Measurements from ENCODE around the gene BRIP1.

DNA sequence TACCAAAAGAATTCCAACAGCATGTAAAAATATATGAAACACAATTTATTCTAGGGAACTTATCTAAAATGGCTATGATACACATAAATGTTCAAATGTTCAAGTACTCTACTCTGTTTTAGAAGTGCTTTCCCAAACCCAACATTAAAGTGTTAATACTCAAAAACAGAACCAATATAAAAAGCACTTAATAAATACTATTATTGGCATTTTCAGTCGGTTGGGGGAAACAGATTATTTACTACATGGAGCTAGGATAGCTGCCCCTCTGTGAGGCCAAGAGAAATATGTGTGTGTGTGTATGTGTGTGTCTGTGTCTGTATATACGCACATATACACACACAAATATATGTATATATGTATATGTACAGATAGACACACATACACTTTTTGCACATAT is 32.1 kb upstream of the BRIP1 start:
- TF ChIP-seq, protein P1, sequence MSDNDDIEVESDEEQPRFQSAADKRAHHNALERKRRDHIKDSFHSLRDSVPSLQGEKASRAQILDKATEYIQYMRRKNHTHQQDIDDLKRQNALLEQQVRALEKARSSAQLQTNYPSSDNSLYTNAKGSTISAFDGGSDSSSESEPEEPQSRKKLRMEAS (IDR thresholded peaks at IDR 0.05) = no peak
- TF ChIP-seq FOXM1 (IDR thresholded peaks at IDR 0.05; ENCODE audit: borderline replicate concordance, low read depth) (no peak), YY1 (IDR thresholded peaks at IDR 0.05; ENCODE audit: low read depth) (no peak), EP300 (IDR thresholded peaks at IDR 0.05; ENCODE audit: borderline replicate concordance) (no peak), EGR1 (IDR thresholded peaks at IDR 0.05) (no peak), NFIC (IDR thresholded peaks at IDR 0.05) (no peak), CEBPB (IDR thresholded peaks at IDR 0.05) (no peak)
- TF ChIP-seq, protein P2, sequence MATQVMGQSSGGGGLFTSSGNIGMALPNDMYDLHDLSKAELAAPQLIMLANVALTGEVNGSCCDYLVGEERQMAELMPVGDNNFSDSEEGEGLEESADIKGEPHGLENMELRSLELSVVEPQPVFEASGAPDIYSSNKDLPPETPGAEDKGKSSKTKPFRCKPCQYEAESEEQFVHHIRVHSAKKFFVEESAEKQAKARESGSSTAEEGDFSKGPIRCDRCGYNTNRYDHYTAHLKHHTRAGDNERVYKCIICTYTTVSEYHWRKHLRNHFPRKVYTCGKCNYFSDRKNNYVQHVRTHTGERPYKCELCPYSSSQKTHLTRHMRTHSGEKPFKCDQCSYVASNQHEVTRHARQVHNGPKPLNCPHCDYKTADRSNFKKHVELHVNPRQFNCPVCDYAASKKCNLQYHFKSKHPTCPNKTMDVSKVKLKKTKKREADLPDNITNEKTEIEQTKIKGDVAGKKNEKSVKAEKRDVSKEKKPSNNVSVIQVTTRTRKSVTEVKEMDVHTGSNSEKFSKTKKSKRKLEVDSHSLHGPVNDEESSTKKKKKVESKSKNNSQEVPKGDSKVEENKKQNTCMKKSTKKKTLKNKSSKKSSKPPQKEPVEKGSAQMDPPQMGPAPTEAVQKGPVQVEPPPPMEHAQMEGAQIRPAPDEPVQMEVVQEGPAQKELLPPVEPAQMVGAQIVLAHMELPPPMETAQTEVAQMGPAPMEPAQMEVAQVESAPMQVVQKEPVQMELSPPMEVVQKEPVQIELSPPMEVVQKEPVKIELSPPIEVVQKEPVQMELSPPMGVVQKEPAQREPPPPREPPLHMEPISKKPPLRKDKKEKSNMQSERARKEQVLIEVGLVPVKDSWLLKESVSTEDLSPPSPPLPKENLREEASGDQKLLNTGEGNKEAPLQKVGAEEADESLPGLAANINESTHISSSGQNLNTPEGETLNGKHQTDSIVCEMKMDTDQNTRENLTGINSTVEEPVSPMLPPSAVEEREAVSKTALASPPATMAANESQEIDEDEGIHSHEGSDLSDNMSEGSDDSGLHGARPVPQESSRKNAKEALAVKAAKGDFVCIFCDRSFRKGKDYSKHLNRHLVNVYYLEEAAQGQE (IDR thresholded peaks at IDR 0.05; ENCODE audit: low read depth) = no peak
